HG03439 (cell line): Measurements from ENCODE around the gene MIS18A.
"Not testable (repeated sequence)": the region's sequence is repeated elsewhere in the genome, so short reads cannot be mapped to it uniquely, and the experiment has no call there.

Experiments used
- ATAC-seq: cut with Tn5 transposase; IDR thresholded peaks from one replicate; pipeline ENCODE4 v1.9.1; 2021; ENCODE audit warnings: mild to moderate bottlenecking, moderate library complexity; ENCODE audit not compliant: unreplicated experiment

MIS18A gene

GRCh38 chr21:32306021-32306780 is 27.4 kb upstream of the MIS18A start:
- no peak for ATAC-seq

- no peak for ATAC-seq
Measured at GRCh38 chr21:32304998-32305397, 26.1 kb upstream of the MIS18A start.

GRCh38 chr21:32303385-32303784 is 24.5 kb upstream of the MIS18A start:
- no peak for ATAC-seq

GRCh38 chr21:32302560-32302959 is 23.7 kb upstream of the MIS18A start:
- ATAC-seq: no peak

GRCh38 chr21:32301596-32301995 is 22.7 kb upstream of the MIS18A start:
- no peak for ATAC-seq

GRCh38 chr21:32300117-32300681 is 21.4 kb upstream of the MIS18A start:
- no peak for ATAC-seq

- no peak for ATAC-seq
Measured at GRCh38 chr21:32299695-32300094, 20.8 kb upstream of the MIS18A start.

- no peak for ATAC-seq
Measured at GRCh38 chr21:32298658-32299081, 19.8 kb upstream of the MIS18A start, which contains the start of gene MRAP. Gene MRAP, plus strand, starts transcription at chr21:32298855. Its CDS starts 117 bp downstream, at chr21:32298972.

GRCh38 chr21:32298148-32298559 is 19.3 kb upstream of the MIS18A start:
- no peak for ATAC-seq

GRCh38 chr21:32297449-32297848 is 18.6 kb upstream of the MIS18A start:
- no peak for ATAC-seq

GRCh38 chr21:32285476-32285875 is 6.6 kb upstream of the MIS18A start:
- ATAC-seq: no peak

GRCh38 chr21:32282992-32283391 is 4.1 kb upstream of the MIS18A start:
- no peak for ATAC-seq

GRCh38 chr21:32281531-32281930 is 2.7 kb upstream of the MIS18A start:
- no peak for ATAC-seq

- no peak for ATAC-seq
Measured at GRCh38 chr21:32279377-32279680, 480 bp upstream of the MIS18A start.

GRCh38 chr21:32278103-32278502 is 746 bp downstream of the MIS18A start:
- peak; percentile 17 for ATAC-seq

GRCh38 chr21:32276671-32277070 is 2.2 kb downstream of the MIS18A start:
- no peak for ATAC-seq

- no peak for ATAC-seq
Measured at GRCh38 chr21:32270748-32271147, 8.1 kb downstream of the MIS18A start.

- ATAC-seq: not testable (repeated sequence)
Measured at GRCh38 chr21:32265321-32265720, 13.5 kb downstream of the MIS18A start.

GRCh38 chr21:32261929-32262328 is 16.9 kb downstream of the MIS18A start:
- no peak for ATAC-seq

- ATAC-seq: no peak
Measured at GRCh38 chr21:32260130-32260529, 18.7 kb downstream of the MIS18A start.

- not testable (repeated sequence) for ATAC-seq
Measured at GRCh38 chr21:32258786-32259048, 20.1 kb downstream of the MIS18A start.

GRCh38 chr21:32257962-32258785 is 20.7 kb downstream of the MIS18A start:
- ATAC-seq: peak; percentile 77
